ENCODE results near the gene SYNGR4.

The SYNGR4 gene

DNA sequence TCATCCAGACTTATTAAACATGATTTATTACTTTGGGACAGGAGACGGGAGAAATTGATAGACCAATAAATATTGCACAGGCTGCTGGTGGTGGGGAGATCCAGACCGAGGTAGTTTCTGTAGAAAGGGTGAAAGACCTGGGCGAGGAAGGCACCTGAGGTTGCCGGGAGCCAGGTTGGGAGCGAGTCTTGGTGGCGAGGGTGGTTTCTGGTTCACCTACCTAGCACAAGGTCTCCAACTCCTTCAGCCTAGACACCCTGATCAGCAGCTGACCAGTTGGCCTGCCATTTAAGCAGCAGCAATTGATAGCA lies 31.9 kb upstream of the SYNGR4 start:
- no peak for ATAC-seq (ENCODE audit: insufficient read depth, low read depth)
- H3K27ac ChIP-seq (ENCODE audit: low read length) = peak overlapping the region; percentile 55
- no peaks in the 10 kb centered on the region; the same call in 1 of the 2 replicates for H3K79me2 ChIP-seq (ENCODE audit: insufficient read depth, low read length)
- H3K4me3 ChIP-seq (ENCODE audit: low read depth in 1 of 2, low read length in 2 of 2) = peak overlapping the region in 1 of 2 experiments; percentile 45; a peak in 2 of 4 replicates
- peaks cover 51% of the 10 kb centered on the region for H3K4me1 ChIP-seq (ENCODE audit: insufficient read depth, low read length)
- no peak for DNase-seq
- H3K9ac ChIP-seq (ENCODE audit: low read depth, low read length) = peak overlapping the region; percentile 30
- TF ChIP-seq EZH2 (IDR thresholded peaks at IDR 0.05; ENCODE audit: borderline replicate concordance, low read depth, low read length, severe bottlenecking) (no peak), CTCF (IDR thresholded peaks at IDR 0.05; ENCODE audit: borderline replicate concordance, extremely low read depth, low read length, poor library complexity, severe bottlenecking) (no peak)
- H2AFZ ChIP-seq (ENCODE audit: low read depth, low read length) = peak overlapping the region; percentile 49
- no peaks in the 10 kb centered on the region for H3K36me3 ChIP-seq (ENCODE audit: insufficient read depth, low read length)
- no peaks in the 10 kb centered on the region for H3K27me3 ChIP-seq (ENCODE audit: insufficient read depth, low read length, poor library complexity)
- H3K4me2 ChIP-seq (ENCODE audit: insufficient read depth, low read length) = peak overlapping the region; percentile 85
- no peaks in the 10 kb centered on the region for H3K9me3 ChIP-seq (ENCODE audit: insufficient read depth, low read length, severe bottlenecking)
- H4K20me1 ChIP-seq (ENCODE audit: insufficient read depth, low read length) = no peaks in the 10 kb centered on the region

DNA sequence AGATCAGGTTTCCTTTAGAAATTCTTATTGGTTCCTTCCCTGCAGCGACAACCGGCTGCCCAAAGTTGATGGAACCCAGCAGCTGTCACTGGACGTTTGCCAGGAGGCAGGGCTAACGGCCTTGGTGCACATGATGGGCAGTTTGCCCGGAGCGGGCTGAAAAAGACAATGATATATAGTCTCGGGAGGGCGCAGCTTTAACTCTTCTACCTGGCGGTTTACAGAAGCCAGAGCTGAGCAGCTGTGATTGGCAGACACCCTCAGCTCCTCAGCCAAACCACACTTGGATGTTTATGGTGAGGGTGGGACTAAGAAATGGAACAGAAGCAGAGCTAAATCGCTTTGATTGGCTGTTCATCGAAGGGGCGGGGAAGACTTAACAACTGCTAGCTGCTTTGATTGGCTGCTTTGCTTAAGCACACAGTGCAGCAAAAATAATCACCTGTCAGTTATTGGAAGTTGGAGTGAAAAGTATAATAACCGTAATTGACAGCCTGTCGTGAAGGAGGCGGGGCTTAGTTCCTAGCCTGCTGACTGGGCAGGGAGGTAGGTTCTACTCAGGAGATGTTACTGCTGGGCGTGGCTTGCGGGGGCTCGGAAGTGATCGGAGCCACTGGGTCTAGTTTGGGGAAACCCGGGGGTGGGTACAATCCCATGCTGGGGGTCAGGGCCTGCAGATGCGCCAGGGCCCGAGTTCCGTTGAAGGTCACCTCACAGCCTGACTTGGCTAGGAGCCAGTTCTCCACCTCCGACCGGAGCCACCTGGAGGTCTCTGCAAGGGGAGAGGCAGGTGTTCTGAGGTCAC lies 31.3 kb upstream of the SYNGR4 start:
- H3K4me2 ChIP-seq (ENCODE audit: insufficient read depth, low read length) = peak overlapping the region; percentile 85
- no peaks in the 10 kb centered on the region; the same call in 1 of the 2 replicates for H3K79me2 ChIP-seq (ENCODE audit: insufficient read depth, low read length)
- DNase-seq (peak; percentile 89), ATAC-seq (ENCODE audit: insufficient read depth, low read depth) (peak; percentile 67)
- peak overlapping the region; percentile 33 to 64 for H3K4me3 ChIP-seq (ENCODE audit: low read depth in 1 of 2, low read length in 2 of 2)
- no peaks in the 10 kb centered on the region for H3K9me3 ChIP-seq (ENCODE audit: insufficient read depth, low read length, severe bottlenecking)
- H3K36me3 ChIP-seq (ENCODE audit: insufficient read depth, low read length) = no peaks in the 10 kb centered on the region
- H3K27me3 ChIP-seq (ENCODE audit: insufficient read depth, low read length, poor library complexity) = no peaks in the 10 kb centered on the region
- H3K27ac ChIP-seq (ENCODE audit: low read length) = peak overlapping the region; percentile 86
- peaks cover 51% of the 10 kb centered on the region for H3K4me1 ChIP-seq (ENCODE audit: insufficient read depth, low read length)
- peak overlapping the region; percentile 73 for H2AFZ ChIP-seq (ENCODE audit: low read depth, low read length)
- no peaks in the 10 kb centered on the region for H4K20me1 ChIP-seq (ENCODE audit: insufficient read depth, low read length)
- TF ChIP-seq EZH2 (IDR thresholded peaks at IDR 0.05; ENCODE audit: borderline replicate concordance, low read depth, low read length, severe bottlenecking) (no peak), CTCF (IDR thresholded peaks at IDR 0.05; ENCODE audit: borderline replicate concordance, extremely low read depth, low read length, poor library complexity, severe bottlenecking) (no peak)
- H3K9ac ChIP-seq (ENCODE audit: low read depth, low read length) = peak overlapping the region; percentile 76

DNA sequence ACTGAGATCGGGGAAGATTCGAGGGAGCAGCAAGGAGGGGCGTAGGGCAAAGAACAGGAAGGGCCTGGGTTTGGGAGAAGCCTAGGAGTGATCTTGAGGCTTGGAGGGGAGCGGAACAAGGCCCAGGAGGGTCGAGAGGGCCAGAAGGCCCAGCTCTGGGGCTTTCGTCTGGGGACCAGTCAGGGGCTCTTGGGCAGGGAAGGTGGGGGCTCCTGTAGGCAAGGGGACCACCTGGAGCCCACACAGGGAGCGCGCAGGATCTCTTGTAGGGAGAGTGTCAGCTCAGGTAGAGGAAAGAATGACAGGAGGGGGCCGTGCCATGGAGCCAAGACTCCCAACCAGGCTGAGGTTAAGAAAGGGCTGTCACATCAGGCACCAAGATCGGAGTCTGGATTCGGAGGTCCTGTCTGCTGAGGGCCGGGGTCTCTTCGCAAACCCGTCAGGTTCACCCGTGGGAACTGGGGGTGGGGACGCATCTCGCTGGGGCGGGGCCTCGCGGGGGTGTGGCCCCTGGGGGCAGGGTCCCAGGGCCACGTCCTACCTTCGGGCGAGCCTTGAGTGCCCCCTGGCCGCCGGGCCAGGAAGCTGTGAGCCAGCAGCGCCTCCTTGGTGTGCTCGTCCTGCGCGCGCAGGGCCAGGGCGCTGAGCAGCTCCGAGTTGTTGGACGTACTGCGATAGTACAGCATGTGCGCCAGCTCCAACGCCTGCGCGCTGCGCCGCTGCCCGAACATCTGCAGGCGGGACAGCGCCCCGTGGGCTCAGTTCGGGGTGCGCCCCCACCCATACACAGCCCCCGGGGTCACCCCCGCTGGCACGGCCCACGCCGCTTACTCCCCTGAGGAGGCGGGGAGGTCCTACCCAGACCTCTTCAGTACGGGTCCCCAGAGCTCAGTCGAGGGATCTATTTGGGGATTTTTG lies 30.4 kb upstream of the SYNGR4 start:
- peak overlapping the region; percentile 86 for H3K27ac ChIP-seq (ENCODE audit: low read length)
- no peaks in the 10 kb centered on the region for H3K27me3 ChIP-seq (ENCODE audit: insufficient read depth, low read length, poor library complexity)
- TF ChIP-seq CTCF (IDR thresholded peaks at IDR 0.05; ENCODE audit: borderline replicate concordance, extremely low read depth, low read length, poor library complexity, severe bottlenecking) (peak; percentile 90), EZH2 (IDR thresholded peaks at IDR 0.05; ENCODE audit: borderline replicate concordance, low read depth, low read length, severe bottlenecking) (no peak)
- ATAC-seq (ENCODE audit: insufficient read depth, low read depth) (peak; percentile 78), DNase-seq (peak; percentile 92)
- no peaks in the 10 kb centered on the region for H3K36me3 ChIP-seq (ENCODE audit: insufficient read depth, low read length)
- peak overlapping the region; percentile 76 for H3K9ac ChIP-seq (ENCODE audit: low read depth, low read length)
- peaks cover 51% of the 10 kb centered on the region for H3K4me1 ChIP-seq (ENCODE audit: insufficient read depth, low read length)
- no peaks in the 10 kb centered on the region; the same call in 1 of the 2 replicates for H3K79me2 ChIP-seq (ENCODE audit: insufficient read depth, low read length)
- peak overlapping the region; percentile 85 for H3K4me2 ChIP-seq (ENCODE audit: insufficient read depth, low read length)
- H2AFZ ChIP-seq (ENCODE audit: low read depth, low read length) = peak overlapping the region; percentile 87
- no peaks in the 10 kb centered on the region for H4K20me1 ChIP-seq (ENCODE audit: insufficient read depth, low read length)
- H3K4me3 ChIP-seq (ENCODE audit: low read depth in 1 of 2, low read length in 2 of 2) = peak overlapping the region; percentile 35 to 64
- no peaks in the 10 kb centered on the region for H3K9me3 ChIP-seq (ENCODE audit: insufficient read depth, low read length, severe bottlenecking)

Measured in DND-41 (cell line).